DND-41 (cell line): ENCODE measurements around the gene GORASP1.

Experiments used
- ATAC-seq: fragments of 200-7000 bp; cut with Tn5 transposase; 3 replicates; pipeline ENCODE4 v1.9.1; 2021; ENCODE audit warnings: low read depth; ENCODE audit not compliant: insufficient read depth
- DNase-seq: peaks from one replicate; pipeline ENCODE4 v3.0.0-alpha.2; 2020
- H2AFZ ChIP-seq: 2 replicates; pipeline ENCODE4 v1.6.0; 2012; ENCODE audit warnings: low read depth, low read length
- H3K27ac ChIP-seq: 2 replicates; pipeline ENCODE4 v1.5.1; 2012; ENCODE audit warnings: low read length, inconsistent platforms
- H3K27me3 ChIP-seq: fragments of 200-600 bp; sonication (generic); 2 replicates; pipeline ENCODE4 v1.6.0; 2012; ENCODE audit warnings: low read length, mild to moderate bottlenecking, inconsistent platforms; ENCODE audit not compliant: insufficient read depth, poor library complexity
- H3K36me3 ChIP-seq: 2 replicates; pipeline ENCODE4 v1.5.1; 2012; ENCODE audit warnings: low read length, inconsistent platforms; ENCODE audit not compliant: insufficient read depth
- H3K4me1 ChIP-seq: 2 replicates; pipeline ENCODE4 v1.5.1; 2012; ENCODE audit warnings: mild to moderate bottlenecking, low read length; ENCODE audit not compliant: insufficient read depth
- H3K4me2 ChIP-seq: 2 replicates; pipeline ENCODE4 v1.6.0; 2012; ENCODE audit warnings: mild to moderate bottlenecking, moderate library complexity, low read length, inconsistent platforms; ENCODE audit not compliant: insufficient read depth
- H3K4me3 ChIP-seq, 2 experiments: fragments of 200-600 bp in 1 of 2; shearing (Covaris generic) in 1 of 2; 2 replicates each; pipeline ENCODE4 v1.5.1; 2012 to 2016; ENCODE audit warnings: inconsistent platforms in 2 of 2, low read length in 2 of 2, mild to moderate bottlenecking in 2 of 2, low read depth in 1 of 2, moderate library complexity in 1 of 2
- H3K79me2 ChIP-seq: 2 replicates; pipeline ENCODE4 v1.6.0; 2012; ENCODE audit warnings: low read length, inconsistent platforms; ENCODE audit not compliant: insufficient read depth
- H3K9ac ChIP-seq: 2 replicates; pipeline ENCODE4 v1.6.0; 2012; ENCODE audit warnings: low read depth, mild to moderate bottlenecking, inconsistent platforms, low read length, moderate library complexity
- H3K9me3 ChIP-seq: 2 replicates; pipeline ENCODE4 v1.5.1; 2012; ENCODE audit warnings: low read length, moderate library complexity, mild to moderate bottlenecking, inconsistent platforms; ENCODE audit not compliant: insufficient read depth, severe bottlenecking
- H4K20me1 ChIP-seq: 2 replicates; pipeline ENCODE4 v1.6.0; 2012; ENCODE audit warnings: low read length; ENCODE audit not compliant: insufficient read depth
- EZH2 ChIP-seq: IDR thresholded peaks from 3 replicates; pipeline ENCODE4 v1.6.1; 2012; ENCODE audit warnings: borderline replicate concordance, low read depth, mild to moderate bottlenecking, moderate library complexity, low read length, inconsistent platforms; ENCODE audit not compliant: severe bottlenecking
- TF ChIP-seq, protein P1 (sequence below): IDR thresholded peaks from 2 replicates; pipeline ENCODE4 v1.5.1; 2012; ENCODE audit warnings: borderline replicate concordance, low read length, moderate library complexity, mild to moderate bottlenecking; ENCODE audit not compliant: poor library complexity, severe bottlenecking; ENCODE audit errors: extremely low read depth

The GORASP1 gene

DNA sequence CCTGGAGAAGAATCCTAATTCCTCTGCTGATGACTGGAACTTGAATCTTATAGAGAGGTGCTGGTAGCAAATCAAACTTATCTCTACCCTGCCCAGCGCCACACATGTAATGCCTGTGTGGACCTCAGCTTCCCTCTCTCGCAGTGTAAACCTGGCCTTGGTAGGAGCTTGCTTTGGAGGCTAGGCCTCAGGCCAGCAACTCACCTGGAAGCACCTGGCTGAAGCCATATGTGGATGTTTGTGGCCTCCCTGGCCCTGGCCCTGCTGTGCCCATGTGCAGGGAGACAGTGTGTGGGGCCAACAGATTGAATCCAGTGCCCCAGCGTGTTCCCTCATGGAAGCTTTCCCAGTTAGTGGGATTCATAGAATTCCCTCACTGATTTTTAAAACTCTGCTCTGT is 8.4 kb upstream of the GORASP1 start:
- Histone ChIP-seq H3K9ac (no peak overlapping the region), H3K4me2 (no peak overlapping the region), H3K4me1 (no peaks in the 10 kb centered on the region), H3K36me3 (no peaks in the 10 kb centered on the region), H3K9me3 (no peaks in the 10 kb centered on the region), H3K4me3 (no peak overlapping the region), H2AFZ (no peak overlapping the region), H3K27me3 (no peaks in the 10 kb centered on the region), H3K79me2 (no peaks in the 10 kb centered on the region), H3K27ac (no peak overlapping the region), H4K20me1 (no peaks in the 10 kb centered on the region)
- DNase-seq, result no peak
- ATAC-seq, result no peak
- TF ChIP-seq, protein P1, sequence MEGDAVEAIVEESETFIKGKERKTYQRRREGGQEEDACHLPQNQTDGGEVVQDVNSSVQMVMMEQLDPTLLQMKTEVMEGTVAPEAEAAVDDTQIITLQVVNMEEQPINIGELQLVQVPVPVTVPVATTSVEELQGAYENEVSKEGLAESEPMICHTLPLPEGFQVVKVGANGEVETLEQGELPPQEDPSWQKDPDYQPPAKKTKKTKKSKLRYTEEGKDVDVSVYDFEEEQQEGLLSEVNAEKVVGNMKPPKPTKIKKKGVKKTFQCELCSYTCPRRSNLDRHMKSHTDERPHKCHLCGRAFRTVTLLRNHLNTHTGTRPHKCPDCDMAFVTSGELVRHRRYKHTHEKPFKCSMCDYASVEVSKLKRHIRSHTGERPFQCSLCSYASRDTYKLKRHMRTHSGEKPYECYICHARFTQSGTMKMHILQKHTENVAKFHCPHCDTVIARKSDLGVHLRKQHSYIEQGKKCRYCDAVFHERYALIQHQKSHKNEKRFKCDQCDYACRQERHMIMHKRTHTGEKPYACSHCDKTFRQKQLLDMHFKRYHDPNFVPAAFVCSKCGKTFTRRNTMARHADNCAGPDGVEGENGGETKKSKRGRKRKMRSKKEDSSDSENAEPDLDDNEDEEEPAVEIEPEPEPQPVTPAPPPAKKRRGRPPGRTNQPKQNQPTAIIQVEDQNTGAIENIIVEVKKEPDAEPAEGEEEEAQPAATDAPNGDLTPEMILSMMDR, result no peak
- no peak for TF ChIP-seq EZH2

GRCh38 chr3:39114456-39114855 is 7.0 kb upstream of the GORASP1 start:
- Histone ChIP-seq H3K36me3 (no peaks in the 10 kb centered on the region), H3K4me1 (no peaks in the 10 kb centered on the region), H2AFZ (no peak overlapping the region), H3K27me3 (no peaks in the 10 kb centered on the region), H3K9me3 (no peaks in the 10 kb centered on the region), H3K27ac (no peak overlapping the region), H3K4me2 (no peak overlapping the region), H3K9ac (no peak overlapping the region), H3K79me2 (no peaks in the 10 kb centered on the region), H3K4me3 (no peak overlapping the region), H4K20me1 (no peaks in the 10 kb centered on the region)
- TF ChIP-seq, protein P1, result no peak
- no peak for TF ChIP-seq EZH2
- ATAC-seq (no peak), DNase-seq (no peak)

DNA sequence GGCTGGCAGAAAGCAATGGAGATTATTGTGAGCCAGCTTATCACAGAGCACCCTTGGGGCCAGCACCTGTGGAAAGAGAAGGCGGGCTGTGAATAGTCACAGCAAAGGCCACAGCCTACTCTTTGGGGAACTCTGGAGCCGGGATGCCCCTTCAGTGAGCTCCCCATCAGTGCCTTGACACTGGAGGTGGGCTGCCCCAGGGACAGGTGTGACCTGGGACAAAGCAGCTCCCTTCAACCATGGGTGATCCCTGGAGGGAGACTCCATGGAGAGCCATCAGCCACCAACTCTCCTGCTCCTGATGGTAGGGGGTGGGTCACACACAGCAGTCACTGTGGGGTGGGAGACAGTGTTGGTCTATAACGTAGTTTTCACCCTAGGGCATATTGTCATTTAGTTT is 5.9 kb upstream of the GORASP1 start:
- ATAC-seq (no peak), DNase-seq (no peak)
- H3K9ac ChIP-seq, result no peak overlapping the region
- no peaks in the 10 kb centered on the region for H3K27me3 ChIP-seq
- no peaks in the 10 kb centered on the region for H3K9me3 ChIP-seq
- H3K4me3 ChIP-seq, result no peak overlapping the region
- H4K20me1 ChIP-seq, result no peaks in the 10 kb centered on the region
- no peak overlapping the region for H2AFZ ChIP-seq
- no peak for TF ChIP-seq EZH2
- TF ChIP-seq, protein P1, result no peak
- no peaks in the 10 kb centered on the region for H3K79me2 ChIP-seq
- H3K4me2 ChIP-seq, result no peak overlapping the region
- H3K27ac ChIP-seq, result no peak overlapping the region
- peaks cover 7% of the 10 kb centered on the region for H3K4me1 ChIP-seq
- H3K36me3 ChIP-seq, result no peaks in the 10 kb centered on the region

- no peak overlapping the region for H2AFZ ChIP-seq
- no peak for DNase-seq
- no peak for ATAC-seq
- H3K27ac ChIP-seq, result no peak overlapping the region
- no peaks in the 10 kb centered on the region for H3K27me3 ChIP-seq
- H3K79me2 ChIP-seq, result no peaks in the 10 kb centered on the region
- H3K4me1 ChIP-seq, result peaks cover 14% of the 10 kb centered on the region
- no peaks in the 10 kb centered on the region for H3K9me3 ChIP-seq
- TF ChIP-seq, protein P1, result no peak
- no peak for TF ChIP-seq EZH2
- no peak overlapping the region for H3K4me3 ChIP-seq
- no peaks in the 10 kb centered on the region for H3K36me3 ChIP-seq
- H4K20me1 ChIP-seq, result no peaks in the 10 kb centered on the region
- H3K9ac ChIP-seq, result no peak overlapping the region
- H3K4me2 ChIP-seq, result no peak overlapping the region
These were observed 5.1 kb upstream of the GORASP1 start for GRCh38 chr3:39112535-39112934.
